ENCODE data around the gene GRIA4. TPM values are rescaled to one million over a fixed set of nuclear protein-coding genes. Genes with fewer than 3 reads are reported as not detected.
"Not testable (repeated sequence)": the region's sequence is repeated elsewhere in the genome, so short reads cannot be mapped to it uniquely, and the experiment has no call there.

GRIA4 gene
- polyA plus RNA-seq, 2 of the 4 experiments (the other 2 are of a cell fraction): not detected

- H3K27ac ChIP-seq: no peak overlapping the region
- no peaks in the 10 kb centered on the region for H3K4me1 ChIP-seq
- no peak overlapping the region for H3K4me3 ChIP-seq
- no peak for ATAC-seq
- WGBS (ENCODE audit: missing lambda C conversion rate): 50% methylated on average over 2 of the region's 2 CpGs
- no peak overlapping the region for H3K4me2 ChIP-seq
- no peak for FAIRE-seq
- ChIA-PET CTCF (no interaction called here), POLR2A (no interaction called here)
- H3K9me3 ChIP-seq: no peaks in the 10 kb centered on the region
- no peak for DNase-seq (ENCODE audit: low read depth in 1 of 2, low spot score in 1 of 2)
- TF ChIP-seq MAFK (IDR thresholded peaks at IDR 0.05; ENCODE audit: partially characterized antibody): peak; percentile 6
- no peak for TF ChIP-seq SMC3 (IDR thresholded peaks at IDR 0.05)
These were observed 159.8 kb downstream of the GRIA4 start for GRCh38 chr11:105769627-105770026.

GRCh38 chr11:105773452-105773851 is 163.6 kb downstream of the GRIA4 start:
- ATAC-seq; CTCF ChIA-PET; FAIRE-seq; H3K4me2 ChIP-seq; POLR2A ChIA-PET; H3K4me3 ChIP-seq; H3K4me1 ChIP-seq; DNase-seq (ENCODE audit: low read depth in 1 of 2, low spot score in 1 of 2); H3K9me3 ChIP-seq; H3K27ac ChIP-seq: not testable (repeated sequence)
- 45% methylated on average over 3 of the region's 3 CpGs for whole genome bisulfite sequencing (ENCODE audit: missing lambda C conversion rate)

GRCh38 chr11:105774899-105775298 is 165.0 kb downstream of the GRIA4 start:
- Histone ChIP-seq H3K4me1 (no peaks in the 10 kb centered on the region), H3K4me2 (no peak overlapping the region), H3K4me3 (no peak overlapping the region), H3K9me3 (no peaks in the 10 kb centered on the region), H3K27ac (no peak overlapping the region)
- ATAC-seq: no peak
- FAIRE-seq: no peak
- 51% methylated on average over 4 of the region's 4 CpGs for WGBS (ENCODE audit: missing lambda C conversion rate)
- no peak for DNase-seq (ENCODE audit: low read depth in 1 of 2, low spot score in 1 of 2)
- ChIA-PET POLR2A (no interaction called here), CTCF (no interaction called here)
- no peak for TF ChIP-seq SMC3 (IDR thresholded peaks at IDR 0.05)
- no peak for TF ChIP-seq RCOR1 (IDR thresholded peaks at IDR 0.05; ENCODE audit: low read depth, low read length)
- no peak for TF ChIP-seq PHF8 (IDR thresholded peaks at IDR 0.05; ENCODE audit: borderline replicate concordance, low read depth)
- no peak for TF ChIP-seq ESRRA (IDR thresholded peaks at IDR 0.05; ENCODE audit: borderline replicate concordance, low read length)

- no peak for TF ChIP-seq SREBF2 (IDR thresholded peaks at IDR 0.05)
- no peak for TF ChIP-seq HES2 (IDR thresholded peaks at IDR 0.05)
- no peak for TF ChIP-seq KDM5A (IDR thresholded peaks at IDR 0.05)
- no peak for TF ChIP-seq CTCF (IDR thresholded peaks at IDR 0.05)
- no peak for TF ChIP-seq CEBPB (IDR thresholded peaks at IDR 0.05)
- no peak for TF ChIP-seq RNF2 (IDR thresholded peaks at IDR 0.05; ENCODE audit: borderline replicate concordance, low read depth)
- TF ChIP-seq NR3C1 (IDR thresholded peaks at IDR 0.05): no peak
- no peak for TF ChIP-seq HMGXB4 (CRISPR knock-in tag; IDR thresholded peaks at IDR 0.05; ENCODE audit: borderline replicate concordance)
- TF ChIP-seq FOSB (CRISPR knock-in tag; IDR thresholded peaks at IDR 0.05): no peak
- TF ChIP-seq USF2 (IDR thresholded peaks at IDR 0.05): no peak
- no peak for TF ChIP-seq TP53 (CRISPR knock-in tag; IDR thresholded peaks at IDR 0.05)
- no peak for TF ChIP-seq MAFK (IDR thresholded peaks at IDR 0.05; ENCODE audit: partially characterized antibody)
- no peak for TF ChIP-seq EP300 (IDR thresholded peaks at IDR 0.05)
- TF ChIP-seq ATOH8 (CRISPR knock-in tag; IDR thresholded peaks at IDR 0.05; ENCODE audit: low read depth): no peak
- no peak for TF ChIP-seq KDM1A (IDR thresholded peaks at IDR 0.05; ENCODE audit: low read depth)
- no peak for TF ChIP-seq ZC3H11A (IDR thresholded peaks at IDR 0.05)
- WGBS (ENCODE audit: missing lambda C conversion rate): 7% methylated on average over 3 of the region's 3 CpGs
- Histone ChIP-seq H3K27ac (no peak overlapping the region), H3K4me2 (no peak overlapping the region), H3K4me1 (no peaks in the 10 kb centered on the region), H3K9me3 (no peaks in the 10 kb centered on the region), H3K4me3 (no peak overlapping the region)
- DNase-seq (ENCODE audit: low read depth in 1 of 2, low spot score in 1 of 2) (no peak), FAIRE-seq (no peak), ATAC-seq (no peak)
- POLR2A ChIA-PET: no interaction called here
- CTCF ChIA-PET: no interaction called here
These were observed 171.1 kb downstream of the GRIA4 start for GRCh38 chr11:105780781-105781525.

All from A549 (cell line).